ENCODE results near the gene C1QA.

DNA sequence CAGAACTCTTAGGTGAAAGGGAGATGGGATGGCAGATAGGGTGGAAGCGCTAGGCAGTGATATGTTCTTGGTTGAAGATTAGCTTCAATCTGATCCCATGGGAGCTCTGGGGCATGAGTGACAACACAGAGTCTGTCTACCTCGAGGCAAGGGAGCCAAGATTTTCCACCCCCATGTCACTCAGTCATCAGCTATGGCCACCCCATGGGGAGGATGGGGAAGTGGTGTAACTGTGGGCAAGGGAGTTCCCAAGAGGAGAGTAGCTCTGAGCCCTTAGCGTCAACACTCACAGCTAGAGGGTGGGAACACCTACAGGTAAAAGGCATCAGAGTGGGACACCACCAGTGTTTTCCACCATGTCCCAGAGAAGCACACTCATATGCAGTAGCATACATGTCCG lies 30.3 kb upstream of the C1QA start:
- TF ChIP-seq, protein P1, sequence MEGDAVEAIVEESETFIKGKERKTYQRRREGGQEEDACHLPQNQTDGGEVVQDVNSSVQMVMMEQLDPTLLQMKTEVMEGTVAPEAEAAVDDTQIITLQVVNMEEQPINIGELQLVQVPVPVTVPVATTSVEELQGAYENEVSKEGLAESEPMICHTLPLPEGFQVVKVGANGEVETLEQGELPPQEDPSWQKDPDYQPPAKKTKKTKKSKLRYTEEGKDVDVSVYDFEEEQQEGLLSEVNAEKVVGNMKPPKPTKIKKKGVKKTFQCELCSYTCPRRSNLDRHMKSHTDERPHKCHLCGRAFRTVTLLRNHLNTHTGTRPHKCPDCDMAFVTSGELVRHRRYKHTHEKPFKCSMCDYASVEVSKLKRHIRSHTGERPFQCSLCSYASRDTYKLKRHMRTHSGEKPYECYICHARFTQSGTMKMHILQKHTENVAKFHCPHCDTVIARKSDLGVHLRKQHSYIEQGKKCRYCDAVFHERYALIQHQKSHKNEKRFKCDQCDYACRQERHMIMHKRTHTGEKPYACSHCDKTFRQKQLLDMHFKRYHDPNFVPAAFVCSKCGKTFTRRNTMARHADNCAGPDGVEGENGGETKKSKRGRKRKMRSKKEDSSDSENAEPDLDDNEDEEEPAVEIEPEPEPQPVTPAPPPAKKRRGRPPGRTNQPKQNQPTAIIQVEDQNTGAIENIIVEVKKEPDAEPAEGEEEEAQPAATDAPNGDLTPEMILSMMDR (IDR thresholded peaks at IDR 0.05), result no peak
- TF ChIP-seq POLR2A (IDR thresholded peaks at IDR 0.05) (no peak), POLR2AphosphoS5 (IDR thresholded peaks at IDR 0.05) (no peak)

Data from breast epithelium (tissue), 3 donors.